GM12878 (cell line): ENCODE data around the gene IL23R. TPM values are rescaled to one million over a fixed set of nuclear protein-coding genes. Genes with fewer than 3 reads are reported as not detected.
"Not testable (repeated sequence)": the region's sequence is repeated elsewhere in the genome, so short reads cannot be mapped to it uniquely, and the experiment has no call there.

ENCODE experiments used
- ATAC-seq: fragments of 200-7000 bp; cut with Tn5 transposase; 3 replicates; pipeline ENCODE4 v1.9.1; 2020; ENCODE audit warnings: mild to moderate bottlenecking, moderate library complexity
- BruUV-seq: library from RNA; stranded (reverse); fragments of 400-500 nt; replicated peaks from 2 replicates; lab custom pipeline; 2021; lab: Mats Ljungman, UMichigan
- CTCF ChIA-PET: fragments of 300-600 bp; sonication (Branson Sonifier 250); formaldehyde crosslinking; extraction: SDS; loops from one replicate; lab custom pipeline; 2021; ENCODE audit warnings: inconsistent platforms; lab: Yijun Ruan, JAX
- POLR2A ChIA-PET: fragments of 350-600 bp; formaldehyde crosslinking; extraction: SDS; loops from one replicate; lab custom pipeline; 2021; ENCODE audit warnings: inconsistent platforms; lab: Charles Lee
- RAD21 ChIA-PET: fragments of 300-600 bp; sonication (Branson Sonifier 250); formaldehyde crosslinking; loops from one replicate; lab custom pipeline; 2023; ENCODE audit warnings: antibody characterized with exemption; ENCODE audit not compliant: unreplicated experiment; lab: Charles Lee
- SMC1A ChIA-PET: fragments of 300-600 bp; sonication (Branson Sonifier 250); formaldehyde crosslinking; loops from one replicate; lab custom pipeline; 2023; ENCODE audit not compliant: unreplicated experiment, uncharacterized antibody; lab: Charles Lee
- DNase-seq: peaks from one replicate; pipeline ENCODE4 v3.0.0-alpha.2; 2011; ENCODE audit warnings: low read depth, low spot score
- FAIRE-seq: peaks from 3 replicates; lab custom pipeline; 2011; peaks lifted over from hg19 to GRCh38; lab: Jason Lieb, UNC
- H2AFZ ChIP-seq: 2 replicates; pipeline ENCODE4 v1.6.0; 2011; ENCODE audit warnings: low read depth, low read length, control low read depth; ENCODE audit not compliant: control insufficient read depth
- H3K27ac ChIP-seq: 2 replicates; pipeline ENCODE4 v1.5.1; 2011; ENCODE audit warnings: control low read depth; ENCODE audit not compliant: control insufficient read depth, insufficient read depth
- H3K27me3 ChIP-seq, 2 experiments: replicated peaks in 1 of 2; 2 replicates each; pipeline versions ENCODE4 v1.6.0 to v1.6.1; 2011; ENCODE audit warnings: low read length in 1 of 2; ENCODE audit not compliant: control insufficient read depth in 2 of 2, insufficient read depth in 2 of 2
- H3K36me3 ChIP-seq, 2 experiments: 2 replicates each; pipeline ENCODE4 v1.5.1; 2011; ENCODE audit warnings: low read length in 1 of 2; ENCODE audit not compliant: control insufficient read depth in 2 of 2, insufficient read depth in 2 of 2
- H3K4me1 ChIP-seq: 2 replicates; pipeline ENCODE4 v1.6.1; 2011; ENCODE audit warnings: mild to moderate bottlenecking, low read length, moderate library complexity, mixed read lengths; ENCODE audit not compliant: control insufficient read depth, insufficient read depth
- H3K4me2 ChIP-seq: 2 replicates; pipeline ENCODE4 v1.6.0; 2011; ENCODE audit warnings: control low read depth; ENCODE audit not compliant: control insufficient read depth, insufficient read depth
- H3K4me3 ChIP-seq: fragments of 200-600 bp; sonication (generic); 2 replicates; pipeline ENCODE4 v1.5.1; 2016
- H3K79me2 ChIP-seq: 2 replicates; pipeline ENCODE4 v1.6.0; 2011; ENCODE audit warnings: low read length; ENCODE audit not compliant: control insufficient read depth, insufficient read depth
- H3K9ac ChIP-seq: 2 replicates; pipeline ENCODE4 v1.8.0; 2011; ENCODE audit warnings: low read length, control low read depth, mixed read lengths; ENCODE audit not compliant: control insufficient read depth, insufficient read depth
- H3K9me3 ChIP-seq: replicated peaks from 3 replicates; pipeline ENCODE4 v1.5.1; 2011; ENCODE audit warnings: mild to moderate bottlenecking, low read length; ENCODE audit not compliant: control insufficient read depth, insufficient read depth
- H4K20me1 ChIP-seq: 2 replicates; pipeline ENCODE4 v1.6.0; 2011; ENCODE audit not compliant: control insufficient read depth, insufficient read depth
- HDGF ChIP-seq: fragments of 450-650 bp; IDR thresholded peaks from 2 replicates; pipeline ENCODE4 v1.6.1; 2016; ENCODE audit warnings: antibody characterized with exemption
- RFX5 ChIP-seq: IDR thresholded peaks from 2 replicates; pipeline ENCODE4 v1.6.1; 2011; ENCODE audit warnings: low read depth, low read length, improper control_type of control experiment
- SP1 ChIP-seq: IDR thresholded peaks from one replicate; pipeline ENCODE4 v1.6.1; 2011; ENCODE audit warnings: low read depth, low read length
- WGBS: methylation state at CpG from one replicate; pipeline ENCODE4 v1.1.6; 2016; ENCODE audit warnings: low lambda C conversion rate; ENCODE audit not compliant: insufficient replicate concordance, insufficient coverage; ENCODE audit errors: missing lambda C conversion rate; 5-methylcytosine and 5-hydroxymethylcytosine counted together
- in situ Hi-C: fragments of 300-500 bp; cut with MboI; formaldehyde crosslinking; loops from 9 replicates; pipeline ENCODE4 v1.14.3; 2018; ENCODE audit warnings: mixed read lengths
- intact Hi-C: fragments of 100-400 bp; cut with micrococcal nuclease; formaldehyde crosslinking; loops from one replicate; pipeline ENCODE4 v1.14.2; 2022; ENCODE audit not compliant: unreplicated experiment
- polyA plus RNA-seq, 11 experiments: library from polyadenylated mRNA; depleted of rRNA in 4 of 11; unstranded in 6 of 11; stranded (reverse) in 5 of 11; fragments of >200 nt; fragmentation: Nextera tagmentation in 4 of 11; fragmentation: Illumina TruSeq in 1 of 11; extraction: Ambion mirVana in 4 of 11; extraction: Trizol in 1 of 11; gene quantifications; 1 replicate in 1 of 11; 2 replicates in 10 of 11; pipeline versions ENCODE4 v1.2.1 to v1.2.3, GENCODE V29; 2011 to 2016; ENCODE audit warnings: inconsistent platforms in 2 of 11, missing spikeins in 2 of 11, low read depth in 1 of 11
- total RNA-seq, 4 experiments: library from RNA; depleted of rRNA in 3 of 4; stranded (reverse); fragments of >200 nt in 3 of 4; fragmentation: Illumina TruSeq in 1 of 4; extraction: Trizol in 1 of 4; gene quantifications; 2 replicates each; pipeline versions ENCODE4 v1.2.1 to v1.2.3, GENCODE V29; 2013 to 2021
- TF ChIP-seq, protein P1 (sequence below): fragments of 450-650 bp; IDR thresholded peaks from 2 replicates; pipeline ENCODE4 v1.6.1; 2016; ENCODE audit warnings: mild to moderate bottlenecking

Gene IL23R
- total and polyA plus RNA-seq, 10 of the 15 experiments (the other 5 are each of a cell fraction or from before 2014, with no cell fraction given): 0.16 to 6.4 (median 0.59) TPM

DNA sequence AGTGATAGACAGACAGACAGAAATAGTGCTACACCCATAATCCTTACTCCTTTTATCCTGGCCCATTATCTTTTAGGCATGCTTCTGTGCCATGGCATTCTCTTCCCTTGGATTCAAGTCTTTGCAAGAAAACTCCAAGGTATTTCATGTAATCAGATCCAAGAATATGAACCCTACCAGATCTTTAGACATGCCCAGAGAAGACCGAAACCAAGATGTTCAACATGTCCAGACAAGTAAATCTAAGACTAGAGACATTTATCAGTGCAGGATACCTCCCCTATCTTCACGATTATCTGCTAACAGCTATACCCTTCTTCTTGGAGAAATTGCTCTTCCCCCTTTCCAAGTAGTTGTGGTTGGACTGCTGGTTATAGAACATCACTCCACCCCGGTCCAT, 19.7 kb upstream of the IL23R start (continued):
- TF ChIP-seq, protein P1, sequence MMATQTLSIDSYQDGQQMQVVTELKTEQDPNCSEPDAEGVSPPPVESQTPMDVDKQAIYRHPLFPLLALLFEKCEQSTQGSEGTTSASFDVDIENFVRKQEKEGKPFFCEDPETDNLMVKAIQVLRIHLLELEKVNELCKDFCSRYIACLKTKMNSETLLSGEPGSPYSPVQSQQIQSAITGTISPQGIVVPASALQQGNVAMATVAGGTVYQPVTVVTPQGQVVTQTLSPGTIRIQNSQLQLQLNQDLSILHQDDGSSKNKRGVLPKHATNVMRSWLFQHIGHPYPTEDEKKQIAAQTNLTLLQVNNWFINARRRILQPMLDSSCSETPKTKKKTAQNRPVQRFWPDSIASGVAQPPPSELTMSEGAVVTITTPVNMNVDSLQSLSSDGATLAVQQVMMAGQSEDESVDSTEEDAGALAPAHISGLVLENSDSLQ: no peak
- TF ChIP-seq SP1: no peak
- no peak for TF ChIP-seq RFX5
- no peak for TF ChIP-seq HDGF

DNA sequence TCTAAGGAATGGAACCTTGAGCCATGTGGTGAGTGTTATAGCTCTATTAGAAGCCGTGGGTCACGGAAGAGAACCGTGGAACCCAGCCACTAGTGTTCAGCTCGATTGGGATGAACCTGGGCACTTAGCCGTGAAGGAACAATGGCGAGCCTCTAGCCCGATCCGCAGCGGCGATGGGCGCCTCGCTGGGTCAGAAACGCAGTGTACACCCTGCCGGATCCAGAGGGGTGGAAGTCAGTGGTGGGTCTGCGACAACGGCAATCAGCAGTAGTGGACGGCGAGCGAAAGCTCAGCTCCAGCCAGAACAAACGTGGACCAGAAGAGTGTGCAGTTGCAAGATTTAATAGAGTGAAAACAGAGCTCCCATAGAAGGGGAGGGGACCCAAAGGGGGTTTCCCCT, 18.3 kb upstream of the IL23R start:
- ATAC-seq, DNase-seq, H3K4me1 ChIP-seq, H3K9ac ChIP-seq, H3K9me3 ChIP-seq, H3K4me2 ChIP-seq, H3K79me2 ChIP-seq, H3K27ac ChIP-seq, BruUV-seq, H3K4me3 ChIP-seq, H4K20me1 ChIP-seq, H3K36me3 ChIP-seq, FAIRE-seq, H3K27me3 ChIP-seq, H2AFZ ChIP-seq: not testable (repeated sequence)
- intact Hi-C loops (loop anchor here (2.0 to 10.0 kb wide), 3 partner anchors 96 to 383 kb away; partner anchors contain the start of gene SLC35D1), in situ Hi-C loops (loop anchor here (5.0 kb wide), 2 partner anchors 156 to 386 kb away; no protein-coding TSS in a partner anchor)
- 87% methylated on average over 20 of the region's 20 CpGs for WGBS
- RAD21 ChIA-PET: interaction anchor here (1.6 to 4.0 kb wide), 13 partner anchors 17 to 383 kb away, joined by 4 to 102 read pairs (median 8); partner anchors contain the start of genes IL23R and SLC35D1
- POLR2A ChIA-PET: interaction anchor here (0.6 to 1.4 kb wide), 3 partner anchors 23 to 164 kb away, joined by 3 to 4 read pairs (median 3); no protein-coding TSS in a partner anchor
- SMC1A ChIA-PET: interaction anchor here (0.6 to 7.8 kb wide), 26 partner anchors 8 to 420 kb away, joined by 3 to 212 read pairs (median 4); partner anchors contain the start of genes DNAI4 and MIER1
- CTCF ChIA-PET: interaction anchor here (1.0 to 7.0 kb wide), 26 partner anchors 10 to 385 kb away, joined by 3 to 193 read pairs (median 13); partner anchors contain the start of genes IL23R and SLC35D1
